ENCODE measurements around the gene GPR132. TPM values are rescaled to one million over a fixed set of nuclear protein-coding genes. Genes with fewer than 3 reads are reported as not detected.

Gene GPR132
- total RNA-seq, 1 donor from 2014 or later: 2.2 TPM

DNA sequence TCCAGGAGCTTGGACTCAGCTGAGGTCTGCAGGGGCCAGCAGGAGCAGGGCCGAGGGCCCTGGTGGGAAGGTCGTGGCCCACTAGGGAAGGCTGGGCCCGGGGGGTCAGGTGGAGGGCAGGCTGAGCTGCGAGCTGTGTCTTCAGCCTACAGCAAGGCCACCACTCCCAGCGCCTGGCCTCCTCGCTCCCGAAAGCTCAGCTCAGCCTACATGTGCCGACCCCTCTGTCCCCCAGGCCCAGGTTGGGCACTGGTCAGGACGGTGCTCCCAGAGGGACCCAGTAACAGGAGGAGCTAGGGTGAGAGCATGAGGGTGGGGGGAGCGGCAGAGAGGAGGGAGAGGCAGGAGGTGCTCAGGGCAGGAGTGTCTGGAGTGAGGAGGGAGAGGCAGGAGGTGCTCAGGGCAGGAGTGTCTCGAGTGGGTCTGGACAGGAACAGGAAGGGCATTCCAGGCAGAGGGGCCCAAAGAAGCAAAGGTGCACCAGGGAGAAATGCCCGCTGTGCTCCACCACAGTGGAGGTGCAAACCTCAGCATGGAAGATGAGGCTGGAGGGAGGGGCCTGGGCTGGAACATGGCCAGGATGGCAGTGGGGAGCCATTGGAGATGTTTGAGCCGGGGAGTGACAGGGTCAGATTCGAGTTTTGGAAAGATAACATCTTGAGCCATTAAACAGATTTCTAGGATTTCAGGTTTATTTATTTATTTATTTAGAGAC, 29.1 kb upstream of the GPR132 start:
- Histone ChIP-seq H3K4me2 (ENCODE audit: low read length) (peak overlapping the region; percentile 99), H3K27me3 (ENCODE audit: insufficient read depth, low read length) (no peaks in the 10 kb centered on the region), H3K4me1 (ENCODE audit: insufficient read depth, low read length) (peaks cover 23% of the 10 kb centered on the region), H3K9ac (ENCODE audit: low read length) (peak overlapping the region; percentile 85), H3K79me2 (ENCODE audit: insufficient read depth, low read length) (no peaks in the 10 kb centered on the region), H4K20me1 (ENCODE audit: insufficient read depth, low read length) (peaks cover 6% of the 10 kb centered on the region), H3K27ac (ENCODE audit: low read depth, low read length) (no peak overlapping the region), H3K36me3 (ENCODE audit: insufficient read depth, low read length) (no peaks in the 10 kb centered on the region), H3K9me3 (ENCODE audit: insufficient read depth, low read depth, low read length) (peaks cover under 1% of the 10 kb centered on the region), H2AFZ (ENCODE audit: low read depth, low read length) (peak overlapping the region; percentile 90), H3K4me3 (ENCODE audit: insufficient read depth, low read depth, low read length) (peak overlapping the region; percentile 70)
- Mint-ChIP-seq H3K4me1 (ENCODE audit: low read depth, unreplicated experiment) (peaks cover 2% of the 10 kb centered on the region), H3K36me3 (ENCODE audit: low read depth, unreplicated experiment) (peaks cover 4% of the 10 kb centered on the region), H3K27ac (ENCODE audit: unreplicated experiment) (no peak overlapping the region), H3K9me3 (ENCODE audit: unreplicated experiment) (peaks cover 9% of the 10 kb centered on the region), H3K4me3 (ENCODE audit: unreplicated experiment) (peak overlapping the region; percentile 80), H3K27me3 (ENCODE audit: low read depth, unreplicated experiment) (peaks cover 12% of the 10 kb centered on the region)
- DNase-seq (ENCODE audit: low read depth) (no peak), FAIRE-seq (no peak)
- TF ChIP-seq EZH2 (IDR thresholded peaks at IDR 0.05; ENCODE audit: insufficient read depth, low read length): no peak
- TF ChIP-seq, protein P1, sequence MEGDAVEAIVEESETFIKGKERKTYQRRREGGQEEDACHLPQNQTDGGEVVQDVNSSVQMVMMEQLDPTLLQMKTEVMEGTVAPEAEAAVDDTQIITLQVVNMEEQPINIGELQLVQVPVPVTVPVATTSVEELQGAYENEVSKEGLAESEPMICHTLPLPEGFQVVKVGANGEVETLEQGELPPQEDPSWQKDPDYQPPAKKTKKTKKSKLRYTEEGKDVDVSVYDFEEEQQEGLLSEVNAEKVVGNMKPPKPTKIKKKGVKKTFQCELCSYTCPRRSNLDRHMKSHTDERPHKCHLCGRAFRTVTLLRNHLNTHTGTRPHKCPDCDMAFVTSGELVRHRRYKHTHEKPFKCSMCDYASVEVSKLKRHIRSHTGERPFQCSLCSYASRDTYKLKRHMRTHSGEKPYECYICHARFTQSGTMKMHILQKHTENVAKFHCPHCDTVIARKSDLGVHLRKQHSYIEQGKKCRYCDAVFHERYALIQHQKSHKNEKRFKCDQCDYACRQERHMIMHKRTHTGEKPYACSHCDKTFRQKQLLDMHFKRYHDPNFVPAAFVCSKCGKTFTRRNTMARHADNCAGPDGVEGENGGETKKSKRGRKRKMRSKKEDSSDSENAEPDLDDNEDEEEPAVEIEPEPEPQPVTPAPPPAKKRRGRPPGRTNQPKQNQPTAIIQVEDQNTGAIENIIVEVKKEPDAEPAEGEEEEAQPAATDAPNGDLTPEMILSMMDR (IDR thresholded peaks at IDR 0.05; ENCODE audit: insufficient read depth, low read depth, low read length): no peak

DNA sequence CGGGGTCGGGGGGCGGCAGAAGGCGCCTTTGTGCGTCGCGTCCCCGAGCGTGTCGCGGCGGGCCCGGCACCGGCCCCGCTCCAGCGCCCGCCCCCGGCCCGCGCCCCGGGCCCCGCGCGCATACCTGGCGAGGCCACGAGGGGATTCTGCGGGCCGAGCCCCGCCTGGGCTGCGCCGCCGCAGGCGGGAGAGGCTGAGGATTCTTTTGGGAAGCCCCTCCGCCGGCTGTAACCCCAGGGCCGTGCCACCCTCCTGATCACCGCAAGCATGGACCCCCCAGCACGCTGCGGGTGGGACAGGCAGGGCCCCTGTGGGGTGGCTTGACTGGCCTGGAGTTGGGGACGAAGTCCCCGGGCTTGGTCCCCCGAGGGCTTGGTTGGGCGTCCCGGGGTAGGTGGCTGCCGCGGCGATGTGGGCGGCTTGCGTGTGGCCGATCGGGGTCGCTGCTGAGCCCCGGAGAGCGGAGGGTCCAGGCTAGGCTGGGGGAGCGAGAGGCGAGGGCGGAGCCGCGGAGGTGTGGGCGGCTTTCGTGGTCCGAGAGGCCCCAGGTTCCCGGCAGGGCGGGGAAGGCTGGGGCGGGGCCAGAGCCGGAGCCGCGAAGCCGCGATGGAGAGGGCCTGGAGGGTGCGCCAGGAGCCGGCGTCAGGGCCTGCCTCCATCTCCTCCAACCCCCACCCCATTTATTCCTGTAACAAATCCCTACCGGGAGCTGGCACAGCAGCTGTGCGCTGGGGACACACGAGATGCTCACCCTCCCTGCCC, 28.4 kb upstream of the GPR132 start:
- H4K20me1 ChIP-seq (ENCODE audit: insufficient read depth, low read length): peaks cover 13% of the 10 kb centered on the region
- H3K4me1 Mint-ChIP-seq (ENCODE audit: low read depth, unreplicated experiment): peaks cover 6% of the 10 kb centered on the region
- no peaks in the 10 kb centered on the region for H3K27me3 ChIP-seq (ENCODE audit: insufficient read depth, low read length)
- H3K9me3 ChIP-seq (ENCODE audit: insufficient read depth, low read depth, low read length): no peaks in the 10 kb centered on the region
- H3K4me1 ChIP-seq (ENCODE audit: insufficient read depth, low read length): peaks cover 28% of the 10 kb centered on the region
- H3K4me3 Mint-ChIP-seq (ENCODE audit: unreplicated experiment): peak overlapping the region; percentile 80
- H3K4me3 ChIP-seq (ENCODE audit: insufficient read depth, low read depth, low read length): peak overlapping the region; percentile 70
- H3K36me3 Mint-ChIP-seq (ENCODE audit: low read depth, unreplicated experiment): peaks cover 4% of the 10 kb centered on the region
- no peaks in the 10 kb centered on the region for H3K79me2 ChIP-seq (ENCODE audit: insufficient read depth, low read length)
- DNase-seq (ENCODE audit: low read depth) (peak; percentile 70), FAIRE-seq (no peak)
- no peak overlapping the region for H3K27ac Mint-ChIP-seq (ENCODE audit: unreplicated experiment)
- peaks cover 10% of the 10 kb centered on the region for H3K27me3 Mint-ChIP-seq (ENCODE audit: low read depth, unreplicated experiment)
- H3K27ac ChIP-seq (ENCODE audit: low read depth, low read length): peak overlapping the region; percentile 56
- H3K9ac ChIP-seq (ENCODE audit: low read length): peak overlapping the region; percentile 85
- no peaks in the 10 kb centered on the region for H3K36me3 ChIP-seq (ENCODE audit: insufficient read depth, low read length)
- H3K9me3 Mint-ChIP-seq (ENCODE audit: unreplicated experiment): peaks cover 3% of the 10 kb centered on the region
- peak overlapping the region; percentile 90 for H2AFZ ChIP-seq (ENCODE audit: low read depth, low read length)
- H3K4me2 ChIP-seq (ENCODE audit: low read length): peak overlapping the region; percentile 99
- TF ChIP-seq EZH2 (IDR thresholded peaks at IDR 0.05; ENCODE audit: insufficient read depth, low read length): no peak
- TF ChIP-seq, protein P1 (IDR thresholded peaks at IDR 0.05; ENCODE audit: insufficient read depth, low read depth, low read length): no peak
